IgD-negative memory B cell (primary cell): Measurements from ENCODE around the gene OR51G1. TPM values are rescaled to one million over a fixed set of nuclear protein-coding genes. Genes with fewer than 3 reads are reported as not detected.

ENCODE experiments used
- H3K27ac Mint-ChIP-seq, 3 donors: one replicate each; pipeline ENCODE4 v1.8.0; 2020 to 2022; ENCODE audit warnings: mild to moderate bottlenecking in 3 of 3, mixed read lengths in 3 of 3, moderate library complexity in 1 of 3
- H3K27me3 Mint-ChIP-seq: one replicate; pipeline ENCODE4 v1.8.0; 2021; ENCODE audit warnings: mixed read lengths
- H3K36me3 Mint-ChIP-seq: one replicate; pipeline ENCODE4 v1.8.0; 2020; ENCODE audit warnings: mild to moderate bottlenecking, mixed read lengths
- H3K4me1 Mint-ChIP-seq, 3 donors: one replicate each; pipeline ENCODE4 v1.8.0; 2020 to 2022; ENCODE audit warnings: mixed read lengths in 3 of 3, mild to moderate bottlenecking in 1 of 3
- H3K4me3 Mint-ChIP-seq, 4 donors: one replicate each; pipeline ENCODE4 v1.8.0; 2020 to 2022; ENCODE audit warnings: mild to moderate bottlenecking in 4 of 4, mixed read lengths in 4 of 4, moderate library complexity in 3 of 4
- H3K9me3 Mint-ChIP-seq, 3 donors: one replicate each; pipeline ENCODE4 v1.8.0; 2020 to 2021; ENCODE audit warnings: mixed read lengths in 3 of 3, mild to moderate bottlenecking in 1 of 3
- polyA plus RNA-seq: library from polyadenylated mRNA; unstranded; fragments of 300-500 nt; fragmentation: Illumina TruSeq; gene quantifications from one replicate; pipeline ENCODE4 v1.2.3, GENCODE V29; 2021

The OR51G1 gene
- polyA plus RNA-seq, 1 donor from 2014 or later: not detected

- no peaks in the 10 kb centered on the region for H3K27me3 Mint-ChIP-seq
- no peaks in the 10 kb centered on the region for H3K4me1 Mint-ChIP-seq
- H3K27ac Mint-ChIP-seq: no peak overlapping the region
- H3K4me3 Mint-ChIP-seq: no peak overlapping the region
- H3K36me3 Mint-ChIP-seq: no peaks in the 10 kb centered on the region
- H3K9me3 Mint-ChIP-seq: no peaks in the 10 kb centered on the region
These were observed 33.9 kb downstream of the OR51G1 start for GRCh38 chr11:4890279-4890678.

GRCh38 chr11:4887591-4887990, 36.5 kb downstream of the OR51G1 start:
- Mint-ChIP-seq H3K27ac (no peak overlapping the region), H3K9me3 (peaks cover 0 to 2% (median 0%) of the 10 kb centered on the region in 3 donors), H3K4me3 (no peak overlapping the region), H3K4me1 (no peaks in the 10 kb centered on the region), H3K36me3 (no peaks in the 10 kb centered on the region), H3K27me3 (no peaks in the 10 kb centered on the region)

GRCh38 chr11:4886186-4886585, 38.0 kb downstream of the OR51G1 start:
- Mint-ChIP-seq H3K9me3 (peaks cover 0 to 2% (median 0%) of the 10 kb centered on the region in 3 donors), H3K36me3 (no peaks in the 10 kb centered on the region), H3K4me3 (no peak overlapping the region), H3K27me3 (no peaks in the 10 kb centered on the region), H3K27ac (no peak overlapping the region), H3K4me1 (no peaks in the 10 kb centered on the region)

GRCh38 chr11:4884361-4884760, 39.8 kb downstream of the OR51G1 start:
- no peak overlapping the region for H3K27ac Mint-ChIP-seq
- no peaks in the 10 kb centered on the region for H3K27me3 Mint-ChIP-seq
- H3K4me3 Mint-ChIP-seq: no peak overlapping the region
- H3K9me3 Mint-ChIP-seq: peaks cover 0 to 2% (median 0%) of the 10 kb centered on the region in 3 donors
- H3K4me1 Mint-ChIP-seq: no peaks in the 10 kb centered on the region
- no peaks in the 10 kb centered on the region for H3K36me3 Mint-ChIP-seq

GRCh38 chr11:4882543-4882942, 41.6 kb downstream of the OR51G1 start:
- no peak overlapping the region for H3K27ac Mint-ChIP-seq
- no peaks in the 10 kb centered on the region for H3K36me3 Mint-ChIP-seq
- H3K4me3 Mint-ChIP-seq: no peak overlapping the region
- H3K27me3 Mint-ChIP-seq: no peaks in the 10 kb centered on the region
- H3K9me3 Mint-ChIP-seq: peaks cover 0 to 2% (median 0%) of the 10 kb centered on the region in 3 donors
- no peaks in the 10 kb centered on the region for H3K4me1 Mint-ChIP-seq

- H3K36me3 Mint-ChIP-seq: no peaks in the 10 kb centered on the region
- H3K27ac Mint-ChIP-seq: no peak within 1 kb of the TSS
- no peak within 1 kb of the TSS for H3K4me3 Mint-ChIP-seq
- H3K4me1 Mint-ChIP-seq: no peaks in the 10 kb centered on the region
- no peaks in the 10 kb centered on the region for H3K27me3 Mint-ChIP-seq
- peaks cover 0 to 2% (median 0%) of the 10 kb centered on the region in 3 donors for H3K9me3 Mint-ChIP-seq
These were observed 42.2 kb downstream of the OR51G1 start, which contains the start of gene OR51T1 for GRCh38 chr11:4881860-4882500. TSS of gene OR51T1 (plus strand) at chr11:4881900. CDS start at chr11:4881900, 0 bp downstream.

- Mint-ChIP-seq H3K4me1 (no peaks in the 10 kb centered on the region), H3K36me3 (no peaks in the 10 kb centered on the region), H3K4me3 (no peak overlapping the region), H3K27ac (no peak overlapping the region), H3K9me3 (peaks cover 0 to 2% (median 1%) of the 10 kb centered on the region in 3 donors), H3K27me3 (no peaks in the 10 kb centered on the region)
These were observed 43.0 kb downstream of the OR51G1 start for GRCh38 chr11:4881188-4881587.

Other genes starting within 250 kb of the OR51G1 start
- gene OR51E2, start 226.5 kb downstream of the OR51G1 start, polyA plus RNA-seq: not detected
- gene MMP26, start 219.6 kb downstream of the OR51G1 start, polyA plus RNA-seq: not detected
- gene OR51F1, start 154.4 kb downstream of the OR51G1 start, polyA plus RNA-seq: not detected
- not detected for gene OR52R1, start 120.0 kb downstream of the OR51G1 start, polyA plus RNA-seq
- not detected for gene OR51F2, start 103.0 kb downstream of the OR51G1 start, polyA plus RNA-seq
- gene OR51S1, start 75.1 kb downstream of the OR51G1 start, polyA plus RNA-seq: not detected
- gene OR51T1, start 42.4 kb downstream of the OR51G1 start, polyA plus RNA-seq: not detected
- gene OR51A7, start 20.6 kb downstream of the OR51G1 start, polyA plus RNA-seq: not detected
- gene OR51G2, start 5.0 kb downstream of the OR51G1 start, polyA plus RNA-seq: not detected
- not detected for gene OR51A4, start 23.3 kb upstream of the OR51G1 start, polyA plus RNA-seq
- not detected for gene OR51A2, start 31.4 kb upstream of the OR51G1 start, polyA plus RNA-seq
- gene OR51L1, start 70.5 kb upstream of the OR51G1 start, polyA plus RNA-seq: not detected
- gene OR52J3, start 122.2 kb upstream of the OR51G1 start, polyA plus RNA-seq: not detected
- gene OR52E2, start 135.3 kb upstream of the OR51G1 start, polyA plus RNA-seq: not detected
- gene OR52E1, start 145.2 kb upstream of the OR51G1 start, polyA plus RNA-seq: not detected
- not detected for gene OR52A5, start 214.0 kb upstream of the OR51G1 start, polyA plus RNA-seq
- gene OR52A1, start 230.4 kb upstream of the OR51G1 start, polyA plus RNA-seq: not detected